HG02885 (cell line): ENCODE measurements around the gene SETD2.

Experiments
- ATAC-seq: cut with Tn5 transposase; IDR thresholded peaks from one replicate; pipeline ENCODE4 v1.9.1; 2021; ENCODE audit warnings: mild to moderate bottlenecking; ENCODE audit not compliant: unreplicated experiment, poor library complexity

The SETD2 gene

GRCh38 chr3:47000922-47001730 is 162.8 kb downstream of the SETD2 start:
- no peak for ATAC-seq

- ATAC-seq: no peak
These were observed 163.6 kb downstream of the SETD2 start for GRCh38 chr3:47000198-47000815.

GRCh38 chr3:46999516-47000197 is 164.3 kb downstream of the SETD2 start:
- ATAC-seq: no peak

- no peak for ATAC-seq
These were observed 164.9 kb downstream of the SETD2 start for GRCh38 chr3:46998852-46999515.

- no peak for ATAC-seq
These were observed 165.6 kb downstream of the SETD2 start for GRCh38 chr3:46998121-46998851.

GRCh38 chr3:46997453-46998091 is 166.3 kb downstream of the SETD2 start:
- no peak for ATAC-seq

- no peak for ATAC-seq
These were observed 167.0 kb downstream of the SETD2 start for GRCh38 chr3:46996689-46997452.

- no peak for ATAC-seq
These were observed 167.9 kb downstream of the SETD2 start for GRCh38 chr3:46995901-46996562.

GRCh38 chr3:46994801-46995731 is 168.8 kb downstream of the SETD2 start:
- no peak for ATAC-seq

GRCh38 chr3:46993986-46994385 is 169.9 kb downstream of the SETD2 start:
- no peak for ATAC-seq

GRCh38 chr3:46993292-46993691 is 170.6 kb downstream of the SETD2 start:
- no peak for ATAC-seq

- ATAC-seq: no peak
These were observed 171.7 kb downstream of the SETD2 start for GRCh38 chr3:46992231-46992630.

- no peak for ATAC-seq
These were observed 172.3 kb downstream of the SETD2 start for GRCh38 chr3:46991406-46992165.

- ATAC-seq: no peak
These were observed 173.1 kb downstream of the SETD2 start for GRCh38 chr3:46990573-46991374.

GRCh38 chr3:46989146-46989810 is 174.6 kb downstream of the SETD2 start:
- ATAC-seq: no peak
